ENCODE measurements around the gene SLTM.

DNA sequence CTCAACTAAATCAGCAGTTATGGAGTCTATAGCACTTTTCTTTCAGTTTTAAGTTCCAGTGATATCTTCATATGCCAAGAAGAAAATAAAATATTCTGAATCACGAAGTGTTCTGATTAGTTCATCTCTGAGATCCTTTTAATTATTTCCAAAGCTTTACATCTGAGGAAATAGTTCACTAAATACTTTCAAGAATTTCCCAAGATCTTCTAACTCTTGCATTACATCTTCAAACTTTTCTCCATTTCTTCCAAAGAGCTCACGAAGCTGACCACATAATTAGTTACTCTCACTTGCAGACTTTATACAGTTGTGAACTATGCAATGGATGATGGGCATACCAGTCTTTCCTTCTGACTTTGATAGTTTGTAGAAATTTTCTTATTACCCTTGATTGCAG, 49.8 kb upstream of the SLTM start:
- TF ChIP-seq CTCF (IDR thresholded peaks at IDR 0.05; ENCODE audit: low read depth, low read length) (no peak), EZH2phosphoT487 (IDR thresholded peaks at IDR 0.05; ENCODE audit: low read depth) (no peak)
